GM10847 (cell line): ENCODE results near the gene SPNS1.

Experiments used
- POLR2A ChIP-seq: IDR thresholded peaks from 2 replicates; pipeline ENCODE4 v1.6.1; 2011; ENCODE audit not compliant: insufficient read length; ENCODE audit errors: extremely low read depth

Gene SPNS1

GRCh38 chr16:29009050-29009837 lies 34.7 kb downstream of the SPNS1 start:
- no peak for TF ChIP-seq POLR2A

- TF ChIP-seq POLR2A: no peak
Observed at GRCh38 chr16:29009838-29010166, 35.2 kb downstream of the SPNS1 start.

GRCh38 chr16:29011112-29011511 lies 36.5 kb downstream of the SPNS1 start:
- TF ChIP-seq POLR2A: no peak

- TF ChIP-seq POLR2A: no peak
Observed at GRCh38 chr16:29011851-29012250, 37.3 kb downstream of the SPNS1 start.

GRCh38 chr16:29012913-29013553 lies 38.5 kb downstream of the SPNS1 start:
- TF ChIP-seq POLR2A: no peak

GRCh38 chr16:29014561-29015069 lies 40.0 kb downstream of the SPNS1 start:
- no peak for TF ChIP-seq POLR2A

- TF ChIP-seq POLR2A: no peak
Observed at GRCh38 chr16:29022196-29022595, 47.6 kb downstream of the SPNS1 start.

- no peak for TF ChIP-seq POLR2A
Observed at GRCh38 chr16:29023279-29024277, 49.0 kb downstream of the SPNS1 start.

GRCh38 chr16:29024278-29024677 lies 49.7 kb downstream of the SPNS1 start:
- no peak for TF ChIP-seq POLR2A

- TF ChIP-seq POLR2A: no peak
Observed at GRCh38 chr16:29025218-29025617, 50.6 kb downstream of the SPNS1 start.

GRCh38 chr16:29025735-29026134 lies 51.2 kb downstream of the SPNS1 start:
- no peak for TF ChIP-seq POLR2A

GRCh38 chr16:29028457-29029167 lies 54.0 kb downstream of the SPNS1 start:
- TF ChIP-seq POLR2A: no peak

- TF ChIP-seq POLR2A: no peak
Observed at GRCh38 chr16:29029168-29029994, 54.8 kb downstream of the SPNS1 start.

GRCh38 chr16:29030086-29030840 lies 55.7 kb downstream of the SPNS1 start:
- no peak for TF ChIP-seq POLR2A
